ENCODE data around the gene C1orf105.

Gene C1orf105

DNA sequence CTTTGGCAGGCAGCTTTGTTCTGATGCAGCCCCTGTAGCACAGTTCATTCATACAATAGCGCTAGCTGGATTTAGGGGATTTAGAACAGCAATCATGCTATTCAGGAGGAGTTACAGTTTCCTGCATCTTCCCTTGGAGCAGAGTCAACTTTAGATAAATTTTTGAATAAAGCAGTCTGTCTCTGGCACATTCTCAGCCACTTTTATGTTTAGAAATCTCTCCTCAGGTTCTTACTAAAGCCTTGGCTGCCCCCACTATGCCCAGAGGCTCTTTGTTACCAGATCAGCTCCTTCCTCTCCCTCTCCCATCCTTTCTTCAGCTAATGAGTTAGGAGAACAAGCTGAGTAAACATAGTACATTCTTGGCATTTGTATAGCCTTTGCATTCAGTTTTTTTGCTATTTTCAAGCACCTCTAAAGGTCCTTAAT is 40.4 kb downstream of the C1orf105 start:
- DNase-seq, result no peak

- DNase-seq, result no peak
Observed at GRCh38 chr1:172465617-172466016, 45.1 kb downstream of the C1orf105 start.

DNA sequence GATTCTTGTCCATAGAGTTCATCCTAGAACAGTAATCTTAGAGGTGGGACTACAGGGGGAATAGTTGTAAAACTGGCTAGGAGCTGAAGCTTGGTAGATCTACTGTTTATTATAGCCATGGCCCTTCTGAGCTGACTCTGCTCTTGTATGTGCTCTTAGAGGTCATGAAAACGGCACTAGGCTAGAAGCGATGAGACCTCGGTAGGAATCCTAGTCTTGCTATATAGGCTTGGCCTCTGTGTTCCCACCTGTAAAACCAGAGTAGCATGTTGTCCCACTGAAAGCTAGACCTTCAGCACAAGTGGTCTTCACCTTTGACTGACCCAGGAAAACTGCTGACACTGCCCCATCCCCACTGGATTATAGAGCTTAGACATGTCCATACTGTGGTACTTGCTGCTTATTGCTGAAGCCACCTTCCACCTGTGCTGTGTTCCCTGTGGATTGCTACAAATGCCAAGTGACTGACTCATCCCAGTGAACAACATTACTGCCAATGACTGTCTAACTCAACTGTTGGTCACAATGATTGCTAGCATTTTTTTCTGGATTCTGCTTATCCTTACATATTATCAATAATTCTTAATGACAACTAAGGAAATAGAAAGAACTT is 46.4 kb downstream of the C1orf105 start:
- DNase-seq, result no peak

DNA sequence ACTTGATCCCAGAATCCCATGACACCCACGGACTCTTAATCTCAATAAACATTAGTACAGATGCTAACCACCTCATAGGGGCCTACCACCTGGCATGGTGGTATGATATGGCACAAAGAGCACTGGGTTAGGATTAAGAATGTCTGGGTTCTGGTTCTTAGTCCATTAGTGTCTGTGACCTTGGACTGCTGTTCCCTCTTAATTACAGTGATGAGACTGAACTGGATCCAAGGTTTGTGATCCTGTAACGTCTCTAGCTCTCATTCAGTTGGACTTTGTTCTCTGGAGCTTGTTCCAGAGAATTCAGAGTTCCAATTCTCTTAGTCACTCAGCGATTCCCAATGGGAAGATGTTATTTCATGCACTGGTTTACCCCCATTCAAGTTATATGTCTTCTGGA is 47.0 kb downstream of the C1orf105 start:
- no peak for DNase-seq

DNA sequence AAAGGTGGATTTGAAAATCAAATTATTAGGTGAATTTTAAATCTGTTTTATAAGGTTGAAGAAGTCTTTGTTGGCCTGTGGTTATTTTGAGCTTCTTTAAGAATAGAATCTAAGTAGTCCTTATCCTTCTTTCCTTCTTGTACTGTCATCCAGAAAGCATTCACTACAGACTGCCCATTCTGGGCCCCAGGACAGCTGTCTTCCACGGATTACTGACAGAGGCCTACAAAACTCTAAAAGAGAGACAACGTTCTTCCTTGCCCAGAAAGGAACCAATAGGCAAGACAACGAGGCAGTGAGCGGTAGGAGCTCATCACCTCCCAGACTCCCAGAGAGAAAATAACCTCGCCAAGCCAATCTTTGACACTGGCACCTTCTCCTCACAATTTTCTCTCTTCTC is 47.8 kb downstream of the C1orf105 start:
- no peak for DNase-seq

- DNase-seq, result no peak
Observed at GRCh38 chr1:172469717-172470116, 49.2 kb downstream of the C1orf105 start.

GRCh38 chr1:172470149-172470548 is 49.7 kb downstream of the C1orf105 start:
- no peak for DNase-seq

DNA sequence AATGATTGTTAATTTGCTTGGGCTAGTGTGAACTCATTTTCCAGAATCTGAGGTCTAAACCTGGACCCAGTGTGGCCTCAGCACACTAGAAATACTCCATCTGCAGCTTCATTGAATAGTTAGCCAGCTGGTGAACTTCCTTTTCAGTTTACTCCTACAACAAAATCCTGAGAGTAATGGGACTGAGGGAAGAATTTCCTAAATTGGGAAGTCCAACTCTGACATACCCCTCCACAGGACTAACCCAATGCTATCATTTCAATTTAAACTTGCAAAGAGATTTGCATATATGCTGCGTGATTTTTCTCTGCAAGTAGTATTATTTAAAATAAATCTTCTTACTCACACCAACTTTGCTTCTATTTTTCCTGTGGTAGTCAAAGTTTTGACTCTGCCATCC is 51.2 kb downstream of the C1orf105 start:
- no peak for DNase-seq

DNA sequence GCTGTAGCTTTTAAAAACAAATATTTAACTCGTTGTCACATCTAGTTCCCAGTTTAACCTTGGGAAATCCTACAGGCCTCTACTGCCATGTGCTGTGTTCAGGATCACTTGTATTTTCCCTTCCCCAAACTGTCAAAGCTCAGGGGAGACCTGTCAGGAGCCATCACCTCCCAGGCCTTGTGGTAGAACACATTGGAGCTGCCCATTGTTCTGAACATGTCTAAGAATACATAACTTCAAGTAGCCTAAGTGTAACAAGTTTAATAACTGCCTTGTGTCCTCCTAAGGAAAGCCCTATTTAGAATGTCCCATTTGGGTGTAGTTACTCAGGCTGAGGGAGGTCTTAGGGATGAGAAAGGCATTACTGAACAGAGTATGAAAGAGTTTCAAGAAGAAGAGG is 52.0 kb downstream of the C1orf105 start:
- no peak for DNase-seq

GRCh38 chr1:172473302-172473701 is 52.8 kb downstream of the C1orf105 start:
- no peak for DNase-seq

GRCh38 chr1:172473842-172474241 is 53.4 kb downstream of the C1orf105 start:
- no peak for DNase-seq

GRCh38 chr1:172476218-172476811 is 55.8 kb downstream of the C1orf105 start:
- DNase-seq, result no peak

DNA sequence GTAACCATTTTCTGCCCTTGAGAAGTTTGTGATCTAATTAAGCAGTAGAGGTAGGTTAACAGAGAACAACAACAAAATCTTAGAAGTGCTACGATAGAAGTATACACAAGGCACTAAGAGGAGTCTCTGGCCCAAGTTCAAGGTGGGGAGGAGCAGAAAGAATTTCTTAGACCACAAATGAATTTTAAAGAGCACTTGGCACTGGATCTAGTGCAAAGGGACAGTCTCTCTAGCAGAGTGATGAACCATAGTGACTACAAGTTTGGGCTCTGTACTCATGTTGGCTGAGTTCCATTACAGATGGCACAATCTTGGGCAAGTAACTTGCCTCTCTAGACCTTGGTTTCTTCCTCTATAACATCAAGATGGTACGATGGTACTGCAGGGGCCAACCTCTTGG is 56.7 kb downstream of the C1orf105 start:
- no peak for DNase-seq

- no peak for DNase-seq
Observed at GRCh38 chr1:172477741-172478140, 57.3 kb downstream of the C1orf105 start.

DNA sequence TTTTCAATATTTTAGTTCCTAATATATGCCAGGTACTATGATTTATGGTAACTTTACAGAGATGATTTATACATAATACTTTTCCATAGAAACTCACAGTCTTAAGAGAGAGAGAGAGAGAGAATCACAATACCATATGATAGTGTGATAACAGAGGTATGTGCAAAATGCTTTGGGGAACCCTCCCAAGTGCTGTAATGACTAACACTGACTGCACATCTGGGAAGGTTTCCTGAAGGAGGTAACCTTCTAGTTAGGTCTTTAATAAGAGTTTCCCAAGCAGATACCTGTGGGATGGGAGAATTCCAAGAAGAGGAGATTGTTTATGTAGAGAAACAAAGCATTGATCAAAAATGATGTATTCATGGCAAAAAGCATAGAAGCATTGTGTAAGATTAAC is 58.0 kb downstream of the C1orf105 start:
- no peak for DNase-seq

GRCh38 chr1:172480431-172480830 is 59.9 kb downstream of the C1orf105 start:
- DNase-seq, result no peak

- DNase-seq, result no peak
Observed at GRCh38 chr1:172482044-172482443, 61.6 kb downstream of the C1orf105 start.

GRCh38 chr1:172483448-172483847 is 63.0 kb downstream of the C1orf105 start:
- DNase-seq, result no peak

DNA sequence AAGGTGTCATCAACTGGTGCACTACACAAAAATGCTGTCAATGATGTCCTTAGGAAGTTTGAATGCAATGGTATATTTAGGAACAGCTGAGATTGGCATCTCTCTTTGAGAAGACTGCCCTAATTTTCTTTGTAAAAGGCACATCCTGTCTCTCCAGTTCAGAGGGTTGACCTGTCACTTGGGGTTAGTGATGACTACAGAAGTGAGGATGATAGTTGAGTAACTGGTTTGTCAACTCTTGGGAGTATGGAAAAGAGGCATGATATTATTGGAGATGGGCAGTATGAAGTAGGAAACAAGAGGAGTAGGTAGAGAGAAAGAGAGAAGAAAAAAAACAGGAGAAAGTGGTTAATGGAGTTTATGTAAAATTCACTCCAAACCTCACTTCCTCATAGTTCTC is 63.8 kb downstream of the C1orf105 start:
- DNase-seq, result no peak

DNA sequence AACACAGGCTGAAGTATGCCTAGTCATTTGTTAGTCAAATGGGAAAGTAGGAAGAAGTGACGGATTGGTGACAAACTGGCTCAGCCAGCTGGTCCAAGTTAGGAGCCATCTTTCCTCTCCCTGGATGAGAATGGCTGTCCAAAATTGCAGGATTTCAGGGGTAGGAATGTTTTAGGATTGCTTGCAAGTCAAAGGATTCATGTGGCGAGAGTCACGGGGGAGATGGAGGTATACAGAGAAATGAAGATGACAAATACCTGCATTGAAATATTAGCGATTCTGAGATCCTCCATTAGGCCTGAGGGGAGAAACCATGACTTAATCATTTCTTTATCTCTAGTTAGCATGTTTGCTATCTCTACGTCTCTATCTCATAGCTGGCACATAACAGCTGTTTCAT is 65.1 kb downstream of the C1orf105 start:
- no peak for DNase-seq

DNA sequence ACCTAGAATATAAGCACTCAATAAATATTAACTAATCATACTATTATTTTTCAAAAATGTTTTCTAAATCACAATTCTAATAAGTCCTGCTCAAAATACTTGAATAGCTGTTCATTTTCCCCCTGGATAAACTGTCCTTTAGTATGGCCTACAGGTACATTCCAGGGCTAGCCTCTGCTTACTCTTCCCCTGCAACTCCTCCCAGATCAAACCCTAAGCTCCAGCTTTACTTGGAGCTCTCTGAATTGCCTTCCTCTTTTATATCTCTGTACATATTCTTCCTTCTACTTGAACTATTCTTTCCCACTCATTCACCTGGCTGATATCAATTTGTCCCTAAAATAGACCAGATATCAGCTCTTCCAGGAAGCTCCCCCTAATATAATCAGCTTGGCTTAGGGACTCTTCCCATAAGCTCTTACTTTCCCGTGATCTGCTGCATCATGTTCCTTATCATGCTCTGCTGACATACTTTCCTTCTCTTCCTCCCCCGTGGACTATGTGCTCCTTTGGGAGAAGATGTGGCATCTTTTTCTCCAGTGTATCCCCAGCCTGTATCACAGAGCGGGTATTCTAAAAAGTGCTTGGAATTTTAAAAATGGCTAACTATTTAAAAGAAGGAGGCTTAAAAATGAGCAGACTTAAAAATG is 66.4 kb downstream of the C1orf105 start:
- no peak for DNase-seq

GRCh38 chr1:172487550-172487949 is 67.1 kb downstream of the C1orf105 start:
- DNase-seq, result no peak

GRCh38 chr1:172488393-172488792 is 67.9 kb downstream of the C1orf105 start:
- no peak for DNase-seq

DNA sequence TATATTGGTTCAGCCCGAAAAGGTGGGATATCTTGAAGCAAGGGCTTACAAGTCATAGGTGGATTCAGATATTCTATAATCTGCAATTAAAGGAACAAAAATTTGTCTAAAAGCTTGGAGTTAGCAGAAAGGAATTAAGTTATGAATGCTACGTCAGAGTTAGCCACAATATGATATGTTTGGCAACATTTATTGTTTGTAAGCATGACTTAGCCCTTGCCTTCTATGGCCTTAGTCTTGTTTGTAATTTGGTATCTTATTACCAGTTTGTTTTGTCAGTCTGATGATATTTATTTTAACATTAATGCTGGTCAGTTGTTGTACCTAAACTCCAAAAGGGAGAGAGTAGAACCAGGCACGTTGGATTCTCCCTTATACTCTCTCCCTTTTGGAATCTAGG is 69.4 kb downstream of the C1orf105 start:
- no peak for DNase-seq

DNA sequence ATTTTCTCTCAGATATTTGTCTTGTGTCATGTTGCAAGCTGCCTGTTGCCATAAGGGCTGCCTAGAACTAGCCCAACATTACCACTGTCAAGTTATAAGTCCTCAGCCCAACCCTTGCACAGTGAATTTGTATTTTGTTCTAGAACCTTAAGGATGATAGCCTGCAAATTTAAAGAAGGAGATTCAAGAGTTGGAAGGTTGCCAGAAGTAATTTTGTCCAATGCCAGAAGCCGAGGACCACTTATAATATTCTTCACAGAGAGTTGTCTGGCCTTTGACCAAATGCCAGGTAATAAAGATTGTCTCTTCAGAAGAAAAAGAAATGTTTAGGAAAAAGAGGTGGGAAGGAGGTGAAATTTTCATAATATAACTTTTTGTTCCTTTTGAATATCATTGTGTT is 71.9 kb downstream of the C1orf105 start:
- no peak for DNase-seq
